Subcutaneous adipose tissue (tissue), 4 donors: ENCODE data around the gene TCF3. TPM values are rescaled to one million over a fixed set of nuclear protein-coding genes. Genes with fewer than 3 reads are reported as not detected.

Source experiments
- small RNA-seq: library from RNA; depleted of rRNA; stranded (forward); fragments of <200 nt; gene quantifications from one replicate; pipeline ENCODE3, GENCODE V24; 2016
- total RNA-seq, 4 donors: library from RNA; depleted of rRNA; stranded (reverse); fragments of >200 nt; gene quantifications; one replicate each; pipeline ENCODE4 v1.1.0, GENCODE V29; 2016
- TF ChIP-seq, protein P1 (sequence below): fragments of 450-650 bp; IDR thresholded peaks from one replicate; pipeline ENCODE4 v1.5.1; 2016; ENCODE audit warnings: low read depth, mild to moderate bottlenecking, control low read depth, antibody characterized with exemption, moderate library complexity

Gene TCF3
- total RNA-seq, 4 donors from 2014 or later = 13.0 to 34.8 (median 22.9) TPM

DNA sequence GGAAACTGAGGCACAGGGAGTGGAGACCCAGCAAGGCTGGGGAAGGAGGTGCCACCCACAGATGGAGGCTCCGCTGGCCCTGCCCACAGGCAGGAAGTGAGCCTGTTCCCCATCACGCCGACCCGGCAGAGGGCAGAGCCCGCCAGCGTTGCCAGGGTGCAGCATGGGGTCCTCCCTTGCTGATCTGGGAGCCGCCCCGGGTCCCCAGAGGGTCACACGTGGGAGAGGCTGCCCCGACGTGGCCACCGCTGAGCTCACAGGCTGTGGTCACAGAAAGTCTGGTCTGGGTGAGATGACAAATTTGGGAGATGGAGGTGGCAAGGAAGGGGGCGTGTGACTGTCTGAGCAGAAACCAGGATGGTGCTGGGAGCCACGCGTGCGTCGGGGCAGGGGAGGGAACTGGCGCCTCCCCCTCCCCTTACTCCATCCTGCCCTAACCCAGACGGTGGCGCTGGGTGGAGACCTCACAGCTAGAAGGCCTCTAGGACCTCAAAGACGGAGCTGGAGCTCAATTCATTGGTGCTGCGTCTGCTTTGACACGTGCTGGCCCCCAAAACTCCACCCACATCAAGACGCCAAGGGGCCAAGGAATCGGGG is 92.0 kb downstream of the TCF3 start:
- TF ChIP-seq, protein P1, sequence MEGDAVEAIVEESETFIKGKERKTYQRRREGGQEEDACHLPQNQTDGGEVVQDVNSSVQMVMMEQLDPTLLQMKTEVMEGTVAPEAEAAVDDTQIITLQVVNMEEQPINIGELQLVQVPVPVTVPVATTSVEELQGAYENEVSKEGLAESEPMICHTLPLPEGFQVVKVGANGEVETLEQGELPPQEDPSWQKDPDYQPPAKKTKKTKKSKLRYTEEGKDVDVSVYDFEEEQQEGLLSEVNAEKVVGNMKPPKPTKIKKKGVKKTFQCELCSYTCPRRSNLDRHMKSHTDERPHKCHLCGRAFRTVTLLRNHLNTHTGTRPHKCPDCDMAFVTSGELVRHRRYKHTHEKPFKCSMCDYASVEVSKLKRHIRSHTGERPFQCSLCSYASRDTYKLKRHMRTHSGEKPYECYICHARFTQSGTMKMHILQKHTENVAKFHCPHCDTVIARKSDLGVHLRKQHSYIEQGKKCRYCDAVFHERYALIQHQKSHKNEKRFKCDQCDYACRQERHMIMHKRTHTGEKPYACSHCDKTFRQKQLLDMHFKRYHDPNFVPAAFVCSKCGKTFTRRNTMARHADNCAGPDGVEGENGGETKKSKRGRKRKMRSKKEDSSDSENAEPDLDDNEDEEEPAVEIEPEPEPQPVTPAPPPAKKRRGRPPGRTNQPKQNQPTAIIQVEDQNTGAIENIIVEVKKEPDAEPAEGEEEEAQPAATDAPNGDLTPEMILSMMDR = no peak

Small RNA genes lying within 50 kb of the gene (small RNA-seq; reads per million reads assigned to genes)
- gene AC005943.2 (not detected), gene RN7SL477P (not detected), gene RNU6-1223P (not detected)

Other genes starting within 250 kb of the TCF3 start
- gene DAZAP1, start 245.0 kb downstream of the TCF3 start, total RNA-seq = 10 to 100 TPM; 25.8 to 46.7 (median 33.6) TPM
- gene RPS15, start 214.2 kb downstream of the TCF3 start, total RNA-seq = 1,000 to 10,000 TPM; 2,032 to 3,816 (median 2,914) TPM
- under 1 TPM in 3 of 4 donors, not detected in 1; 0.17 to 0.22 (median 0.19) TPM for gene APC2, start 202.5 kb downstream of the TCF3 start, total RNA-seq
- gene C19orf25, start 173.4 kb downstream of the TCF3 start, total RNA-seq = 10 to 100 TPM in 3 of 4 donors, 1 to 10 TPM in 1; 2.9 to 29.4 (median 19.5) TPM
- gene PCSK4, start 162.3 kb downstream of the TCF3 start, total RNA-seq = 1 to 10 TPM in 3 of 4 donors, under 1 TPM in 1; 0.65 to 2.6 (median 1.8) TPM
- 10 to 100 TPM in 1 of 4 donors, 1 to 10 TPM in 3; 3.1 to 19.0 (median 3.7) TPM for gene REEP6, start 161.4 kb downstream of the TCF3 start, total RNA-seq
- 1 to 10 TPM in 1 of 4 donors, under 1 TPM in 1, not detected in 2; 0.51 to 1.3 TPM for gene ADAMTSL5, start 139.6 kb downstream of the TCF3 start, total RNA-seq
- gene PLK5, start 128.5 kb downstream of the TCF3 start, total RNA-seq = not detected
- gene MEX3D, start 84.3 kb downstream of the TCF3 start, total RNA-seq = 1 to 10 TPM; 4.9 to 7.9 (median 6.5) TPM
- gene MBD3, start 59.8 kb downstream of the TCF3 start, total RNA-seq = 10 to 100 TPM; 31.0 to 83.6 (median 35.5) TPM
- gene UQCR11, start 47.2 kb downstream of the TCF3 start, total RNA-seq = 10 to 100 TPM; 55.0 to 76.8 (median 73.8) TPM
- not detected for gene ONECUT3, start 100.9 kb upstream of the TCF3 start, total RNA-seq
- 1 to 10 TPM; 1.5 to 3.3 (median 1.8) TPM for gene ATP8B3, start 159.7 kb upstream of the TCF3 start, total RNA-seq
- gene REXO1, start 195.9 kb upstream of the TCF3 start, total RNA-seq = 10 to 100 TPM; 12.3 to 30.5 (median 20.1) TPM
- gene KLF16, start 211.0 kb upstream of the TCF3 start, total RNA-seq = 1 to 10 TPM in 3 of 4 donors, not detected in 1; 2.4 to 3.4 (median 2.9) TPM
- gene ABHD17A, start 232.9 kb upstream of the TCF3 start, total RNA-seq = 10 to 100 TPM; 43.7 to 88.9 (median 56.8) TPM